ENCODE results near the gene MVB12B.

Gene MVB12B

DNA sequence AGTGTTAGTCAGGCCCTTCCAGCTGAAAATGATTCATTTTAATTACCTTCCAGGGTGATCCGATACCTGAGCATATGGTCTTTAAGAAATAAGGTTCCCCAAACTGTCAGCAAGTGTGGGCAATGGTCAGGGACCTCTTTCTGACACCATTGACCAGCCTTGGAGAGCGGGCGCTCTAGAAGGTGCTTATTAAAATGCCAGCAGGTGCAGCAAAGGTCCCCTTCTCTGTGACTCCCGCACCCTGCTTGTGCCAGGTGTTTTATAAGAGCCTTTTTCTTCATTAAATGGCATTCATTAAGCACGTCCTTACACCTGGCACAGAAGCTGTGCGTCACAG, 85.3 kb downstream of the MVB12B start:
- no peak for DNase-seq

DNA sequence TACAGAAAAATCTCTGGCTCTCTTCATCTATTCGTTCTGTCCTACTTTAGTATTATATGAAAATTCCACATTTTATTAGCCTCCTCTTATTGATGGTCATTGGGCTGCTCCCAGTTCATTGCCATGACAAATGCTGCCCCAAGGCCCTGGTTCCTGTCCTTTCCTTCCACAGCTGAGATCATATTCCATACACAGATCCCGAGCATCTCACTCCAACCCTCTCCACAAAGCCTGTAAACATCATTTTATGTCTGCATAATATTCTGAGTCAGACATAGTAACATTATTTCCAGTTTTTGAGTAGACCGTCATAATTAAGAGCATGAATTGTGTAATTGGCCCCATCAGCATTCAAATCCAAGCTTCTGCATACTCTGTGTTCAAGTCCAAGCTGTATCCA, 86.3 kb downstream of the MVB12B start:
- no peak for DNase-seq

DNA sequence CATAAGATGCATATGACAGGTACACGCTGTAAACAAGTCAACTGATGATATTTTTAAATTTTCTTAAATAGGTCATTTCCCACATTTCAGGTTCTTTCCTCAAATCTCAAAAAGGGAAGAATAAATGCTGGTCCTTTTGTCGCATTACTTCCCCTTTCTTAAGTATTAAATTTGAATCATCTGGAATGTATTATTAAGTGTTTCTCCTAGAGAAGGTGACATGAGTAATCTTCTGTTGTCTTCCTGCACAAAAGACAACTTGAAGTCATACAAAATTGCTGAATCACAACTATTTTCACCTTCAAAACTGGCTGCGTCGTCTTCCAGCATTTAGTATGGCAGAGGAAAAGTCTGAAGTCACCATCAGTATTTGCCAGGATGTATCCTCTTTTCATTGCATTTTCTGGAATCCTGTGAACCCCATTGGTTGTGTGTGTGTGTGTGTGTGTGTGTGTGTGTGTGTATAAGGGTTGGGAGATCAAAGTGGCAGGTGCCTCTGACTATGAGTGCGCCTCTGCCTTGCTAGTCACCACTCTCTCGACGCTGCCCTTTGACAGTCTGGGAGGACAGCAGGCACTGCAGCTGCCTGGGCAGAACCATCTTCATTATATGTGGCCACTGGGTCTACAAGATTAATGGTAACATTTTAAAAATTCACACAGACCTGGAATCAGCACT, 86.9 kb downstream of the MVB12B start:
- DNase-seq: no peak

DNA sequence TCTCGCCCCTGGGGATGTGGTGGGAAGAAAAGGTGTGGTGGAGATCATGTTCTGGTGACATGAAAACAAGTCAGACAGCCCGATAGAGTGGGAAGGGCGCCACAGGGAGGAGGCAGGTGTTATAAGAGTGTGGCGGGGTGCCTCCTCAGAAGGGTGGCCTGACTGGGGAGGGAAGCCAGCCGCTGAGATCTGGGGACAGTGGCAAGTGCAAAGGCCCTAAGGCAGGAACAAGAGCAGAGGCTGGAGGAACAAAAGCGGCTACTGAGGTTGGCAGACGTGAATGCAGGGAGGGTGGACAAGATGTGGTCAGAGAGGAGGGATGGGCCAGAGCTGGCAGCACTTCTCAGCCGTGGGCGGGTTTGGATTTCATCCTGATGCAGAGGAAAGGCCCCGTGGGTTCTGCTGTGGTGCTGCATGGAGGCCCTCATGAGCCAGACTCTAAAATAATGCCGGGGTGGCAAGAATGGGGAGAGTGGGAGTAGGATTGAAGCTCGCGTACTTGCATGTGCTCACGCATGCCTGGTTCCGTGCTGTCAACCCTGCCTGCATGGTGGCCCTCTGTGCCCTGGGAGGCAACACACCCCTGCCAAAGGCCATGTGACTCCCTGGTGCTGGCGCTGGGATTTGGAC, 89.2 kb downstream of the MVB12B start:
- no peak for DNase-seq

DNA sequence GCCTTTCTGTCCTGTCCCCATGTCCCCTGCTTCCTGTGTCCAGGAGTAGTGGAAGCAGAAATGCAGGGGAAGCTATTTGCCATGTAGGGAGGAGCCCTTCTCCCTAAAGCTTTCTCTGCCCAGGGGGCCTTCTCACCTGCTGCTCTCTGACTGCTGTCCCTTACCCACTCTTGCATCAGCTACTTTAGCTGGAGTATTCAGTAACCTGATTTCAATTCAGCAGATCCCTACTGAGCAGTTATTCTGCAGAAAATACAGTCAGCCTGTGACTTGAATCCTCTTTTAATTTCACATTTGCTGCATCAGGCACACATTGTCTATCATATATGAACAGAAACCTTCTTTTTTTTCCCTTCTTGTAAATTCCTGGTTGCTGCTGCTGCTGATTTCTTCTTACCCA, 90.4 kb downstream of the MVB12B start:
- no peak for DNase-seq

DNA sequence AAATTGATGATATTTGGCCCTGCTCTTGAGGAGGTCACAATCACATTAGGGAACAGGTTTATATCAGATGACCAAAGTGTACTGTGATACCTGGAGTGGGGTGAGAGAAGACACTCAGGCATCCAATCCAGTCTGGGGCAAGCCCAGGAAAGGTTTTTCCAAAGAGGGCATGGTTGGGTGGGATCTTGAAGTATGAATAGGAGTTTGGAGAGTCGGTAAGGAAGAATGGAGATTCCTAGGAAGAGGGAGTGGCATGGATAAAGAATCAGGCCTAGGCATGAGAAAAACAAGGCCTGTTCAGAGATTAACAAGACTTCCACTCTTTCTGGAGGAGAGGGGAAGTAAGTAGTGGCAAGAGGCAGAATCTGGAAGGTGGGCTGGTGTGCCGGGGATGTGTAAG, 91.1 kb downstream of the MVB12B start:
- no peak for DNase-seq

DNA sequence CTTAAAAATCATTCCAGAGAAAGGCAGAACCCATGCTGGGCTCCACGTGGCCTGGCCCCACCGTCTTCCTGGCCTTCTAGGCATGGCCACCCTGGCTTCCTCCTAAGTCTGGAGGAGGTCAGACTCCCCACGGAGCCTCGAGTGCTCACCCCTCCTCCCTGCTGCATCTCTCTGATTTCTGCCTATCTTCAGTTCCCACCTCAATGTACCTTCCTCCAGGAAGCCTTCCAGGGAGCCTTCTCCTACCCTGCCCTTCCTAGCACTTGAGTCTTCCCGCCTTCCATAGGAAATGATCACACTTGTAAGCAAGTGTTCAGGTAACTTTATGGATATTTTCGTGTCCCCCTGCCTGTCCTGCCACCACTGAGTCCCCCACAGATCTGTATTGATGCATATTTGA, 92.0 kb downstream of the MVB12B start:
- no peak for DNase-seq

DNA sequence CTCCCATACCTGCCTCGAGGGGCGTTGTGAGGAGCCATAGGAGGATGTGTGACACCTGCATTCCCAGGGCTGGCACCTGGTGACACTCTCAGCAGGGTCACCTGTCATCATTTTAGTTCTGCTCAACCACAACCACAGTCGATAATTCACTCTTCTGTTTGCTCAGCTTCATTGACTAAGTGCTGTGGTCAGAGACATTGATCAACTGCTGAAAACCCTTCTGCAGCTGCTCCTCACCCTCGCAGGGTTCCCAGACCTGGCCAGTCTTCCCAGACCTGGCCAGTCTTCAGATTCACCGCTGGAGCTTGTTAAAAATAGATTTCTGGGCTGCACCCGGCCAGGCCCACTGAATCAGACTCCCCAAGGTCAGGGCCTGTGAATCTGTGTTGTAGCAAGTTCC, 92.8 kb downstream of the MVB12B start:
- no peak for DNase-seq

DNA sequence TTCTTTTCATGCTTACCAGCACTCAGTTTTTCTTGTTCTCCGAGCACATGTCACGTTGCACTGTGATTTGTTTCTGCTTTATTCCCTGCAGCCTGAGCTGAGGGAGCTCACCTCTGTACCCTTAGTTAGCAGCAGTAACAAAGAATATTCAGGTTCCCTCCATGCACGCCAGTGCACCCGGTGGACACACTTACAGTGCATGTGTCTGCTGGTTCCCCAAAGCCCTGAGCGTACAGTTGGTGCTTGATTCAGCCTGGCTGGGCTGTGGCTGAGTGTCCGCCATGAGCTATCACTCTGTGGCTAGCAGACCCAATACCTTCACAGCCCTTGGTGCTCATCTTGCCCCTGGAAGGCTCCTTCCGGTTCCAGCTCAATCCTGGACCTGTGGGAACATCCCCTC, 93.5 kb downstream of the MVB12B start:
- DNase-seq: no peak

DNA sequence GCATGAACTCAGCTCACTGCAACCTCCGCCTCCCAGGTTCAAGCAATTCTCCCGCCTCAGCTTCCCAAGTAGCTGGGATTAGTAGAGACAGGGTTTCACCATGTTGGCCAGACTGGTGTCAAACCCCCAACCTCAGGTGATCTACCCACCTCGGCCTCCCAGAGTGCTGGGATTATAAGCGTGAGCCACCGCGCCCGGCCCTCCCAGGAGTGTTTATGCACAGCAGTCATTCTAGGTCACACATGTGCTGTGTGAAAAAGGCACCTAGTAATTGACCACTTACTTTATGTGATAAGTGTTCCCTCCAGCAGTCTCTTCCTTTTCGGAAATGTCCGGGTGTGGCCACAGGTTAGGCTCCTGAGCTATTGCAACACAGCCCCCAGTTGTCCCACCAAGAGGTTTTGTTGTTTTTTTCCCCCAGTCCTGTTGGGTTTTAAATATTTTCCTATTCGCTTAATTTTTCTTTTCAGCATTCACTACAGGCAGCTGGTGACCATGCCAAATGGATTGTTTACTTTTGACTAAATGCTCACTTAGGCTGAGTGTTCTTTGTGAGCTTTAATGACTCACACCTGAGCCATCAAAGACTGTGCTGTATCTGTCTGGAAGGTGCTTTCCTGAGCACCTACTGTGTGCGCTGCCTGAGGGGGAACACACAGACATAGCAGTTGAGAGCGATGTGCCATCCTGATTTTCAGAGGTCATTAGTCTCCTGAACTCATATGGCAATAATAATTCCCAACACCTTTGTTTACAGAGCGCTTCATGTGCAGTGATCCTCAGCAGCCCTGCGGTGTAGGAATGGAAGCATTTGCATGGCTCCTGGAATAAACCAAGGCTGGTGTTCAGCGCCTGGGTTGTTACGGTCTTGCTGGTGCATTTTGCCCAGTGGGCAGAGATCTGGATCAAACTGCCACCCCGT, 94.3 kb downstream of the MVB12B start:
- peak; percentile 65 for DNase-seq

DNA sequence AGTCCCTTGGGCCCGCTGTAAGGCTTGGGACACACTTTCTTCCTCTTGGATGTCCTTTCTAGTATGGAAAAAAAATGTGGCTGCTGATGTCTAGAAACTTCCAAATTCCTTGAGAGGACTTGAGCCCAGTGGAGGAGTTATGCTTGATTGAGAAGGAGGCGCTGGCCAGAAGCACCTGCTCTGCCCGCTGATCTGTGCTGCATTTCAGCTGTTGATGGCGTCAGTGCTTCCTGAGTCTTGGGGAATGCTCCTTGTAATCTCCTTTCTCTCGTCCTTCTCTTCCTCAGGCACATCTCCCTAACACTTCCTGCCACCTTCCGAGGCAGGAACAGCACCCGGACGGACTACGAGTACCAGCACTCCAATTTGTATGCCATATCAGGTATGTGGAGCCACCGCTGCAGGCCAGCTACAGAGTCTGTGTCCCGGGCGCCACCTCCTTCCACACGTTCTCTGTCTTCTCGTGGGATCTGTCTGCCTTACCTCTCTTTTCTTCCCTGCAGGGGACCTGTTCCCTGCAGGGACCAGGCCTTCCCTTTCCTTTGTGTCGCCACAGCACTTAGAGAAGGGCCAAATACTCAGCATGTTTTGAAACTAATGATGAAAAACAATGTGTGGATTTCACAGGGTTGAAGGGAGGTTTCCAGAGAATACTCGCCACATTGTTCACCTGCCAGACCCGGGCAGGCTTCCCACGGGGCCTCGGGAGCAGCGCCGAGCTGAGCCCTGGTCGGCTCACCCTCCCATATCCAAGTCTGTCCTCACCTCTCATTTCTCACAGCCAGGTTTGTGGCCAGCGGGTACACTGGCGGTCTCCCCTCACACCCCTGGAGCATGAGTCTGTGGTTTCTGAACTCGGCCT, 95.2 kb downstream of the MVB12B start:
- DNase-seq: no peak

DNA sequence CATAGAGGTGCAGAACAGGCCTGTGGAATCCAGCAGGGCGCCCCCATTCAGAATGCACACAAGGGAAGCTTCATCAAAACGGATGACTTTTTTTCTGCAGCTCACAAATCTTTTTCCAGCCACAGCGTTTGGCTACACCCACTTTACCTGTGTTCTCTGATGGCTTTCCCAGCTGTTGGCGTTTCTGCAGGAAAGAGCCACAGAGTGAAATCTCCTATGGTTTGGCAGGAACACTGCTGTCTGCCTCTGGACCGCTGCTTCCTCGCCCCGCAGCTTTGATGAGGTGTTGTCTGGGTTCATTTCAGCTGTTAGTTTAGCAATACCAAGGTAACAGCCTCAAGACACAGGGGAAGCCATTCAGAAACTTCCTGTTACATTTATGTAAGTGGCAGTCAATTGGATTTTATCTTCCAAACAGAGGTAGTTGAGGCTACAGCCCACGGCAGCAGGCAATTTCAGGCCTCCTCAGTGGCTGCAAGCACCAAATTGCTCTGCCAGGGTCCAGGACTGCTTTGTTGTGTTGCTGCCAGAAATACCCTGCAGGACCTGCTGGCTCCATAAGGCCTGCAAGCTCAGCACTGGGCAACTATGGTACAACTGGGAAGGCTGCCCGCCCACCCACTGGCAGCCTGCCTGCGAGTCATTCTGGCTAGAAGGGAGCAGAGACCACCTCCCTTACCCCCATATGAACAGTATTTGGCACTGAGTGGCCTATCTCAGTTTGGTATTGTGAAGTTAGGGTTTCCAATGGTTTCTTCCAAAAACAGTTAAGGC, 96.7 kb downstream of the MVB12B start:
- no peak for DNase-seq

DNA sequence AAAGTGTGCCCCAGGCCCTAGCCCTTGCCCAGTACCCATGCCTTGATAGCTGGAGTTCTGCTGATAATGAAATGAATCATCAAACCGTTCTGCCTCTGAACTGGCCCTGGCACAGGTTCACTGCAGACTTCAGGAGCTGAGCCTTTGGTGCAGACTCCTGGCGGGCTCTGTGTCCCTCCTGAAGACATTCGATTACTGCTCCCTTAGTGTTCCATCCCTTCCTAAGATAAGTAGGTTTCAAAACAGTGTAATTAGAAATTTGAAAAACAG, 97.2 kb downstream of the MVB12B start:
- DNase-seq: no peak

DNA sequence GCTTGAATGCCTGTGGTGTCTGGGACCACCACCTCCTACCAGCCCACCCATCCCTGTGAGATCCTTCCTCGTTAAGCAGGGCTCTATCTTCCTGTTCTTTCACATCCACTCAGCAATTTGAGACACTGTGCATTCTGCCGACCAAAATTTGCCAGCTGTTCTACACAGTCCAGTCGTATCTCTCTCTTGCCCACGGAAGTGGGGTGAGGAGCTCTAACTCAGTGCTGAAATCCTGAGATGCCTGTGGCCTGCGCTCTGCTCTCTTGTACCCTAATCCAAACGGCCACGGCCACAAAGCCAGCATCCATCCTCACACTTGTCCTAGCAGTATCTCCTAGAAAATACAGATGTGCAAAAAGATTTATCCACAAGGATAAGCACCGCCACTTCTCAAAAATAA, 97.9 kb downstream of the MVB12B start:
- no peak for DNase-seq

DNA sequence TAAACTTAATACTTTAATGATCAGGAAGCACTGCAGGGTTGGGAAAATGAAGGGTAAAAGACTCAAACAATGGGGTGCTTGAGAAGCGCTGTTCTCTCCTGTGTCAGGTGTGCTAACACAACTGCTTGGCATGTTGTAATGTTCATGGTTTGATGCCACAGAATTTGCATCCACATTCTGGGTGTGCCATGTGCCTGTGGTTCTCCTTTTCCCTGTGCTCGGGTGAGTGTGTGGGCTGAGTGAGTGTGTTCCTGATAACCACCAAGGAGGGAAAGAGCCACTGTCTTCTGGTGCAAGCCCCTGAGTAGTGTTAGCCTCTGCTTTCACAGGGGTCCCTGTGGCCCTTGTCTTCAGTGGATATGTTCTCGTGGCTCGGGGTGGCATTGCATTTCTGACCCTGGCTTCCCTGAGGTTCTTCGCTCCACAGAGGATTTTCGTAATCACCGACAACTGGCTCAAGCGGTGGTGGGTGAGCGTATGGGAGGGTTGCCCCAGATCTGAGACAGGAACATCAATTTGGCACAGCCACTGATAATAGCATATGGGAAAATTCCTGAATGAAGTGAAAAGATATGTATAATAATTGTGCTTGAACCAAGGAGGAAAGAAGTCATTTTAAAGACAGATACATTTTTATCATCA, 102.0 kb downstream of the MVB12B start:
- no peak for DNase-seq

DNA sequence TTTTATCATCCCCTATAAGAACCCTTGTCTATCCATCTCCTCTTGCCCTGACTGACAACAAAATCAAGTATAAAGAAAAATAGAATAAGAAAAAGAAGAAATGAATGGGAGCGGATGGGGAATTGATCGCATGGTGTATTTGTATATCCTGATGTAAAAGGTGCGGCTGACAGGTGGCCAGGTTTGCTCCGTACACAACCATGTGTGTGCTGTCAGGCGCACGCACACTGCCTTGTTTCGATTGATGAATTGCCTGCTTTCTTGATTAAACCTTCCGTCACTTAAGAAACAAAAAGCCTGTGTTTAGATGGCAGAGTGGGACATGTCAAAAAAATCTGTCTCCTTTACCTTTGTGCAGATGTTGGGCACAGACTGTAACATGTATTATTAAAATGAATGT, 102.6 kb downstream of the MVB12B start:
- no peak for DNase-seq

DNA sequence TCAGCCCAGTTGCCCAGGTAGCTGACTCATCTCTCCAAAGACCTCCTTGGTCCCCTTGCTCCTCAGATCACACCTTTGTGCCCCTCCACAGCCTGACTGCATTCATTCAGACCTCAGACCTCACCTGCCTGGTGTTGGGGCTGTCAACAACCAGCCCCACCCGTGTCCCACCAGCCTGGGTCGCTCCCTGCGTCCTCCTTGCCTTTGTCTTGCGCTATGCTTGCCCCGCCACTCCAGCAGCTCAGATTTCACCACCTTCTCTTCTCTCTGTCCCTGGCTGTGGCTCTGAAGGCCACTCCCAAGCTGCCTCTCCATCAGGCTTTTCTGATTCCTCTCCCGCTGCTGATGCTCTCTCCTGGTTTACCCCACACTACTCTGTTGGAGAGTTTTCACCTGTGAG, 103.5 kb downstream of the MVB12B start:
- DNase-seq: no peak

DNA sequence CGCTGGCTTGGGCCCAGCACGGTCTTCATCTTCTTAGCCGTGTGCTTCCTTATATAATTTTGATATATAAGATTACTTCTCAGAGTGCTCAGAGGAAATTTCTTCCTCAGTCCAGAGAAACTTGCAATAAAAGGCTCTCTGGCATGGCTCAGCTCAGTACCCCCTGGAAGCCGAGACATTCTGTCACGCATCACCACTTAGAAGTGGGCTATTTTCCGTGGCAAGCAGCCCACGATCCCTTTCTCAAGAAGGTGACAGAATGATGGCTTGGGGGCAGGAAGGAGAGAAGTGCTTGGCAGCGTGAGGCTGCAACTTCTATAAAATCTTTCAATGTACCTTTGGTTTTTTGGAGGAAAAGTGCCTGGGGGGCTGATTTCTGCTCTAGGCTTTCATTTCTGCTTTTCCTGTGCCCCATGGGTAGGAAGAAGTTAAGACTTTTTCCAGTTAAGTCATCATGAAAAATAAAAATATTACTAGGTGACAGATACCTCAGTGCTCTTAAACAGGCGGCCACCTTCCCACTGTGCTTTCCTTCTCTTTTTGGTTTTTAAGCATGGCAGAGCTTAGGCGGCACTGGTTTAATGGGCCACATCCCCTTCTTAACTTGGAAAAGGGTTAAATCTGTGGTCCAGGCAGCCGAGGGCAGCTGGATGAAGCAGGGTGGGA, 104.6 kb downstream of the MVB12B start:
- DNase-seq: no peak

DNA sequence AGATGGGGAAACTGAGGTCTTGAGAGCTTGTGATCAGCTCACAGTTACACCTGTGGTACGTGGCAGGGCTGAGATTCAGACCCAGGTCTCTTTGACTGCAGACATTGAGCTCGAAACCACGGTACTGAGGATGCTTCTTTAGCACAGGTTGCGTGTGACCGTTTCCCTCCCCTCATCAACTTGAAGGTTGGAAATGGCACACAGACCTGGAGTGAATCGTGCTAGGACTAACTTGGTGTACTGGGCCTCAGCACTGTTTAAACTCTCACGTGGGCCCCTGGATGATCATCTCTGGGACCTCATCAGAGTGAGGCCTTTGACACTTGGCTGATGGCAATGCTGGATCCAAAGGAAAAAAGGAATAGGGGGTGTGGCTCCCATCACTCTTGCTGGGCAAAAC, 106.0 kb downstream of the MVB12B start:
- no peak for DNase-seq

DNA sequence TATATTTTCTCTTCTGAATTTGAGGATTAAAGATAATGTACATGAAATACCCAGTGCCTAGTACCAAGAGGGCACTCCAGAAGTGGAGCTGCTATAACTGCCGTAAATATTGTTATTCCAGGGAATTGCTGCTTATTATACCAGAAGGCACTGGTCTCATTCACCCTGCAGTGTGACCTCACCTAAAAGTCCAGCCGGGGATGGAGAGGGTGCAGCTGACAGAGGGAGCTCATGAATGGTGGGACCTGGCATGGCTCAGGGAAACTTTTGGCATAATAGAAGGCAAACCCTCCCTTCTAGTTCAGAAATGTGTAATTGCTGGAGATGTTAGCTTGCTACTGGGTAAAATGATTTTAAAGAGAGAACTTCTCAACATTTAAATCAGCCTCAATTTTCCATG, 108.5 kb downstream of the MVB12B start:
- no peak for DNase-seq

DNA sequence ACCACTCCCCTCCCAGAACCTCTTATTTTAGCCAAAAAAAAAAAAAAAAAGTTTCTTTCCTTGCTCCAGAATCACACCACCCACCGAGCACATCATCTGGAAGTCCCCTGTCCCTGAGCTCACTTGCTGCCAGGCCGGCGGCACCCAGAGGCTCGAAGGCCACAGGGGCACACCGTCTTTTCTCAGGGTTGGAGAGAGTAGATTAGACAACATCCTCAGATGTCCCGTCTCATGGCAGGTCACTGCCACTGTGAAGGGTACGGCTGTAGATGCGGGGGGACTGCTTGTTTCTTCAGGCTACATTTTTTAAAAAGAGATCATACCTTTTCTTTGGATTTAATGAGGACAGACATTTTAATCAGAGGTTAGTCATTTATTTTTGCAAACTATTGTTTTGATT, 109.0 kb downstream of the MVB12B start:
- no peak for DNase-seq

All from NCI-H1436 treated with DMSO at 0.1 percent for 48 hours (cell line).